ENCODE results near the gene SLC12A1.

SLC12A1 gene

DNA sequence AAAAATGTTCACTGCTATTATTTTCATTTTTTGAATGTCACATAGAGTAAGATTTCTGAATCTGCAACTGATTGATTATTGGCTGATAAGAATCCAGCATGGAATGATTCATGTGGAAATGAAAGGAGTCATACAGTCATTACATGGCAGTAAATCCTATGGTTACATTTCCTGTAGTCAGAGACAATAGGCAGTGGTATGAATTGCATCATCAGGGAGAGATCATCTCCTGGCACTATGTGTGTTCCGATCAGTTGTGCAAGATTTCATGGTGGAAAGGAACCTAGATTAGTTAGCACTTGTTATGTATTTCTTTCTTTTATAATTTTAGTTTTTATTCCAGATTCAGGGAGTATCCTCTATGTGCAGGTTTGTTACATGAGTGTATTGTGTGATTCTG is 38.8 kb downstream of the SLC12A1 start:
- no peak for DNase-seq

DNA sequence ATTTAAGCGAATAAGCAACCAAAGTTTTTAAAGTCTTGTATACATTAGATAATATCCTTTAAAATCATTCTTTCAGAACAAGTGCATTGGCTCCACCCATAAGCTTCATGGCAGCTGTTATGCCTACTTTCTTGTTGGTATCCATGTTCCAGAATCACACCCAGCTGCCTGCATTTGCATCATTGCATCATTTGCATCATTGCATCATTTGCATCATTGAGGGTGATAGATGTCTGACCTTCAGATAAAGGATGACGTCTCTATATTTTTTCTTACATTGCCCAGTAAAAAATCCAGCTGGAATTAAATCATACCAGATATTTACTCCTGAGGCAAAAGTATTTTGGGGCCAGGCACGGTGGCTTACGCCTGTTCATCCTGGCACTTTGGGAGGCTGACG is 42.3 kb downstream of the SLC12A1 start:
- DNase-seq, result no peak

DNA sequence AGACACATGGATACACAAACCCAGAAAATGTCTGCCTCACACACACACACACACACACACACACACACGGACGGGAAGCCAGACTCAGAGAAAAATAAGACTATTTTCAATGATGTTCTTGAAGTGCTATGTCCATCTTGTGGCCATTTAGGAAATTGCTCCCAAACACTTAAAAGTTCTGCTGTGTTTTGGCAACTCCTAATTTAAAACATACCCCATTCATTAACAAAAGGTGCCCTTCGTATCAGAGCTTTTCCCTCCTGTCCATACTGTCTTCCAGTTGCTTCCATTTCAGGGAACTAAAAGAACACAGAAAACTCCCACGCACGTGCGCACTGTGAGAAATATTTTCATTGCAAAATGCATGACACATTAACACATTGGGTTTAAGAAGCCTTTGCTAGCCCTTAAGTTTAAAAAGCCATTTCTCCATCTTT is 44.6 kb downstream of the SLC12A1 start:
- peak; percentile 76 for DNase-seq

DNA sequence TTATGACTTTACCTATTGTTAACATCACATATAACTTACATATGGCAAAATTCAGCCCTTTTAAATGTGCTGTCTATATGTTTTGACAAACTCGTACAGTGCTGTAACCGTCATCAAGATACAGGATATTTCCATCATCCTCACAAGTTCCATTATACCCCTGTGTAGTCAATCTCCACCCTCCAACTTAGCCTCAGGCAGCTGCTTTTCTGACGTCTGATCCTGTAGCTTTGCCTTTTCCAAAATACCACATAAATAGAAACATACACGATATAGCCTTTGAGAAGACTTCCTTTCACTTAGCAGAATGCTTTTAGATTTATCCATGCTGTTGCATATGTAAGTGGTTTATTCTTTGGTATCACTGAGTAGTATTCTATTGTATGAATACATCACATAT is 47.1 kb downstream of the SLC12A1 start:
- DNase-seq, result no peak

DNA sequence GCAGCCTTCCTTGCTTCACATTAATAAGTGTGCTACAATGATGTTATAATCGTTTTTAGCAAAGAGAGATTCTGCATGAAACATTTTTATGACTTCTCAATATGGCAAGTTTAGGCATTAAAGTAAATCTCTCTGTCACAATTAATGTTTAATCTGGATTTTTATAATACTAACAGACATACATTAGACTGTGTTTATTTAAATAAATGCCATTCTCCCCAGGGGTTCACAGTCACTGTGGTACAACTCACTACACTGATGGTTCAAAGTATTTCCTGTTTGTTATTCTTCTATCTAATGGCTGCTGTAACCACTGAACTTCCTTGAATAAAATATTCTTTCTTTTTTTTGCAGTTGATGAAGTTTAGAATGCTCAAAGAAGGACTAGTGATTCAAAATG is 59.0 kb downstream of the SLC12A1 start:
- no peak for DNase-seq

DNA sequence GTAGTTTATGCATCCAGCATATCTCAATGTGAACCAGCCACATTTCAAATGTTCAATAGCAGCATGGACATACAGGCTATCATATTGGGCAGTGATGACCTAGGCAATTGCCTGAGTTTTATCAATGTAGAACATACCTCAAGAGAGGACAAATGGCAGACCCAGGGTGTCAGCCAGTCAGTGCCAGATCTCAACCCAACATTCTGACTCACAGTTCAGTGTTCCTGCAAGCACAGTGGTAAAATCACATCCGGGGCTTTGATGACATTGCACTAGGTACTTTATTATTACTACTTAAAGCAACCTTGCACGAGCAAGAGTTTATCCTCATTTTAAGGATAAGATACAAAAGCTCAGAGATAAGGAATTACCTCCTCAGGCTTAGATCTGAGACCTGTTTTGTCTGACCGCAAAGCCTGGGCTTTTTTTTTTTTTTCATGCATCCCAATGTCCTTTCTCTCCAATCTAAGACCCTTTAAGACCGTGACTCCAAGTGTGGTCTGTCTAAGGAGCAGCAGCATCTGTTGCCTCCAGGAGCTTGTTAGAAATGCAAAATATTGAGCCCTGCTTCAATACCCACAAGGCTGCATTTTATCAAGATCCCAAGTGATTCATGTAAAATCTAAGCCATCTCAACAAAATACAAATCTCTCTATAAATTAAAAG is 60.1 kb downstream of the SLC12A1 start:
- DNase-seq, result no peak

DNA sequence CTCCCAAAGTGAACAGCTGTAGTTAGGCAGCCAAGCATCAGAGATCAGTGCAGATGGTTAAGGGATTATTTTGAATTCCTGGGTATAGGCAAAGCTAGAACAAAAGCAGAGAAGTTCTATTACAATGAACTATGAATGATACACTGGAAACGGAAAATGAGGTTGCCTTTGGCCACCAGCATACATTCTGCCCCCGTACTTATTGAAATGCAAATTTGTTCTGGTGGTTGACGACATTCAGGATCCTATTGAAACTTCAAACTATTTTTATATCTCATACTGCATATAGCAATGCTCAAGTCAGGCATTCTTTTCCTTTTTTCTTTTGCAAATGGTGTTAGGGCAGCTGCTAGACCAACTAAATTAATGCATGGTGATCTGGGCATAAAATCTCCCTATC is 61.7 kb downstream of the SLC12A1 start:
- DNase-seq, result no peak

DNA sequence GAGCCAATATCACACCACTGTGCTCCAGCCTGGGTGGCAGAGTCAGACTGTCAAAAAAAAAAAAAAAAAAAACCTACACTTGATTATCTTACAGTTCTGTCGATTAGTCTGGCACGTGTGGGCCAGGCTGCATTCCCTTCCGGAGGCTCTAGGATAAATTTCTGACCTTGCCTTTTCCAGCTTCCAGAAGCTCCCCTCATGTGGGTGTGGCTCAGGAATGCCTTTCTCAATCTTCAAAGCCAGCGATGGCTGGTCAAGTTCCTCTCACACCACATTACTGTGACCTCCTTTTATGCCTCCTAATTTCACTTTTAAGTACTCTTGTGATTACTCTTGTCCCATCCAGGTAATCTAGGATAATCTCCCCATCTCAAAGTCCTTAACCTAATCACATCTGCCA is 66.9 kb downstream of the SLC12A1 start:
- DNase-seq, result no peak

DNA sequence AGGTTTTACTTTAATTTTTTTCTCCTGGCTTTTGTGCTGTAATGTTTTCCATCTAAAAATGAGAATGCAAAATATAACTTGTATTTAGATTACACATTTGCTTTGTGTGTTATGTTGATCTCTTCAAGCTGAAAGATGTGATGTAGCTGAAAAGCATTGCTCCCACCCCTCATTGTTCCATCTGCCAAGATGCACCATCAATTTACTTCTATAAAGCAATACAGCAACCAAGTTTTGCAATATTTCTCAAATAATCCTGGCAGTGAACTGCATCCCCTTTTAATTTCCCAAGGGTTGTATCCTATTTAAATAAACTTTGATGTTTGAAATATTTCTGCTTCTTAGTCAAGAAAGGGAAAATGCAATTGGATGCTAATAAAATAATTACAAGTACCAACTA is 72.6 kb downstream of the SLC12A1 start:
- no peak for DNase-seq

DNA sequence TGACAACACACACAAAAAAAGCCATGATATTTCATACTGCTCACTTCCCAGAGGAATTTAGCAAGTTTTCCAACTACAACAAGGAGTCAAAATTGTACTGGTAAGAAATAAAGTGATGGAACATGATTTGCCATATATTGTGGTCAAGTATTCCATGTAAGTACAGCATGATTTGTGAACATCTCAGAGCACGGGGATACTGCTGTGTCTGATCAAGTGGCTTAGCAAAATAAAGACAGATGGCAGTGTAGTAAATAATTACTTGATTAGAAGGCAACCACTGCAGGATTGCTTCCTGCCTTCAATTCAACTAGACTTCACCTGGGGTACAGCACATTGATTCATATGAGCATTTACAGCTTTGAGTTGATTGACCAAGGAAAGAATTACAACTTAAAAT is 73.5 kb downstream of the SLC12A1 start:
- no peak for DNase-seq

DNA sequence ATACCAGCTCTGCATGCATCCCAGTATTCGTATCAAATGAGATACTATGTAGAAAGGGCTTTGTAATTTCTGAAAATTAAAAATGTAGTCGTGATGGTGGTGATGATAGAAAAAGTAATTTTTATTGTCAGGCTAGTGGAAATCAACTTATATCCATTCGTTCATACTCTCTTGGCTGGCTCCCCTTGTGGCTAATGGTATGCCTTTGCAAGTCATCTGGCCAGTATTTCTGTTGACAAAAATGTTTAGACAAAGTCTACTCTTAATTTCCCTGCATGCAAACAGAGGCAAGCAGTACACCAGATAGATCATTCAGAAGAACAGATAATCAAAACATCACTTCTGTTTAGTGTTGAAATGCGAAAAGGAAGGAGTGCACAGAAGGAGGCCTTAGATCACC is 75.6 kb downstream of the SLC12A1 start:
- DNase-seq, result no peak

DNA sequence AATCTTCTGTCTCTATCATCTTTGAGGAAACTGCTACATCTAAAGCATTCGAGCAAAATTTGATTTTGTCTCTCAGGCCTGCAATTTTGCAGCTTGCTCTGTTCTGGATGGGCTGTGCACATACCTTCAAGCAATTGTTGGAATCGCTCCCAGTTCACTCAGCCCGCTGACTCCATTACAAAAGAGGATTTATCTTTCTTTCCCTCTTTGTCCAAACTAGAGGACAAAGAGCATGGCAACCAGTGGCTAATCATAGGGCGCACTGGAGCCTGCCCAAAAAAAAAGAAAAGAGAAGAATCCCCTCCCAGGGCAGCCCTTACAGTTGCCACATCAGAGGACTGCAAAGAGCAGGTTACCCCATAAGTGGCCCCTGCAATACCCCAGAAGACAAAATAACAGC is 76.1 kb downstream of the SLC12A1 start:
- no peak for DNase-seq

DNA sequence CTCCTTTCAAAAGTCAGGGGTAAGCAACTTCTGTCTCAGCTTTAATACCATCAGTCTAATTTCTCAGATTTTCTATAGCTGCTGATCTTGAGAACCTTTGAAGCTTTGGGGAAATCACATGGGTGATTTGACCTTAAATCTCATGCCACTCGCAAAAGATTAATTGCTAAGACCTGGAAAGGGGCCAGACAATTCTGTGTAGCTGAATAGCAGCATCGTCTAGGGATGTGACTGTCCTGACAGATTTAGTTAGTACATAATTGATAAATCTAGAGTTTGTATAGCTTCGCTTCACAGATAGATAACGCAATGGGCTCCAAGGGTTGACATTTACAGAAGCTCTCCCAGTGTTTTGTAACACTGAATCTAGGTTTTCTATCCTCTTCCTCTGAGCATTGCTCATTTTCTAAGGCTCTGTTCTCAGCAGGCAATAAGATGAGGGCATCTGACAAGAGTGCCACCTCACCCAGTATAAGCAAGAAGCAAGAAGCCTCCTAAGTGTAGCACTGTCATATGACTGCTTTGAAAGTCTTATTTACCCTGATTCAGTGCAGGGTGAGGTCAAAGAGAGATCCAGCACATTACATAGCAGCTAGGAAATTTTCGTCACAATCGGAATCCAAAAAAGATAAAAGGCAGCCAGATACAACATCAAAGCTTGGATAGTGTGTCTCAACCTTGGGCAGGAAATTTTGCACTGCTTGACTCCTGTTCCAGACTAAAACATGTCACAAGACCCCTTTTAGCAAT is 77.5 kb downstream of the SLC12A1 start:
- DNase-seq, result no peak

DNA sequence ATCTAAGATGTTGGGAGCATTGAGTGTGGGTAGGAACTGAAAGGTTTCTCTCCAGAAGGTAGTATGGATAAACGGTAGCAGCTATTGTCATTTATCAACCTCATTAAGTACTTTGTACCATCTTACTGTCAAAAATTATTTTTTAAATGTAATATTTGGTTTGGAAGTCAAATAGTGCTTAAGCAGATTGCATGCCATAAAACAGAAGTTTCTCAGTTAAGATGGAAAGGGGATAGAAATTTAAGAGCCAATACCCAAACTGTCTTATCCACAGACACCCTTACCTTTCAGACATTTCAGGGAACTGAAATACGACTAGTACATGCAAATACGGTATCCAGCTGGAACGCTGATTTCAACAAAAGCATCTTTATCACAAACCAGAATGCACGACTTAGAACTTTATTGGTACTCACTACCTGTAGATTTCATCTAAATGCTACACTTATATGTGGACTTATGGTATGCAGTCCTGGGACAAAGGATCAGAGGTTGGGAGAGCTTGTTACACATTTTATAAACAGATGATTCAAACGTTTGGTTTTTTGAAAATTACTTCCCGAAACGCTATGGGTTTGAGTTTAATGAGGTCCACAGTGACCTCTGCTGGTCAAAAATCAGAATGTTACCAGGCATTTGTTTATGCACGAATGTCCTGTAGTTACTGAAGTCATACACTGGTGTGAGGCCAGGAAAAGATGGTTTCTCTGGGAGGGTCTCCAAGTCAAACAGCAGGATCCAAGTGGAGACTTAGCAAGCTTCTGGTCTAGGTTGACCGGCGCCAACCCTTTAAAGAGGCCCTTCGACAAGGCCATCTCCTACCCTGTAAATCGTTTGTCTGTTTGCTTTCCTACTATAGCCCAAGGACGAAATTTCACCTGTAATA is 79.5 kb downstream of the SLC12A1 start:
- DNase-seq, result peak; percentile 64

DNA sequence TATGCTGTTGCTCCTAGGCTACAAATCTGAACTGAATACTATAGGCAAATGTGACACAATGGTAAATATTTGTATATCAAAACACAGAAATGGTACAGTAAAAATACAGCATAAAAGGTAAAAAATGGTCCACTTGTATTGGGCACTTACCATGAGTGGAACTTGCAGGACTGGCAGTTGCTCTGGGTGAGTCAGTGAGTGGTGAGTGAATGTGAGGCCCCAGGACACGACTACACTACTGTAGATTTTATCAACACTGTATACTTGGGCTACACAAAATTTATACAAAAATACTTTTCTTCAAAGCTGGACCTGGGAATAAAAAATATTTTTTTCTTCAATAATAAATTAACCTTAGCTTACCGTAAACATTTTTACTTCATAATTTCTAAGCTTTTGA is 83.5 kb downstream of the SLC12A1 start:
- DNase-seq, result no peak

DNA sequence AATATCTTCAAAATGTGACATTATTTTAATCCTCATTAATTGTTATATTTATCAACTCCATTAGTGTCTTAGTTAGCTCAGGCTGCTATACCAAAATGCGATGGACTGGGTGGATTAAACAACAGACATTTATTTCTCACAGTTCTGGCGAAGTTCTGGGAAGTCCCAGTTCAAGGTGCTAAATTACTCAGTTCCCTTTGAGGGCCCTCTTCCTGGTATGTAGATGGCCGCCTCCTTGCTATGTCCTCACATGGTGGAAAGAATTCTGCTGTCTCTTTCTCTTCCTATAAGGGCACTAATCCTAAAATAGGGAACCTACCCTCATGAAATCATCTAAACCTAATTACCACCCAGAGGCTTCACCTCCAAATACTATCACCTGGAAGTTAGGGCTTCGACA is 86.4 kb downstream of the SLC12A1 start:
- no peak for DNase-seq

DNA sequence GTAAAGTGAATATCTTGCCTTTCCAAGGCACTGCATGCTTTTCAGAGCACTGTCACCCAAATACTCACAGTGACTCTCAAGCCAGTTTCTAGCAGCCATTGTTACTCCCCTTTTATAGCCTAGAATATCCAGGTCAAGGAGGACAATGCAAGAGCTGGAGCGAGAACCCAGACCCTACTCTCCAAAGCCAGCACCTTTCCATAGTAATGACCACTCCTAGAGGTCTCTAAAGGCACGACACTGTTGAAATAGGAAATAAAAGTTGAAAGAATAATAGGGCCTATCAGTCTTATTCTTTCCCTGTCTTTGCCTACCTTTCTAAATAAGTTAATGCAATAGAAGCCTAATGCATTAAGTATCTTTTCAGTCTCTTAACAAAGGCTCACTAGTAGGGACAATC is 91.6 kb downstream of the SLC12A1 start:
- no peak for DNase-seq

DNA sequence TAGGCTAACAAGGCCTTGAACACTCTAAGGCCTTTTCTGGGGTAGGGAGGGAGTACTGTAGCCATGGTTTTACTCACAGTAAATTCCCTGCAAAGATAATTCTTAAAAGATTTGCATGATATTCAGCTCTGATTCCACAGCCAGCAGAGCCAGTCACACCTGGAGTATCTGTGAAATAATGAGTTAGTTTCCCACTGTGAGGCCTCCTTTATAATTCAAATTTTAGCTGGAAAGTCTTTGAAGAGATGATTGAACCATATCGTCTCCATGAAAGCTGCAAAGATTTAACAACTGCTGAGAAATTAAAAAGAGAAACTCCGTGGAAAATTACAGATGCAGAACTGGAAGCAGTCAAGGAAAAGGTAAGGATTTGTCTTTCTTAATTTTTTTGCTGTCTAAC is 92.8 kb downstream of the SLC12A1 start:
- no peak for DNase-seq

DNA sequence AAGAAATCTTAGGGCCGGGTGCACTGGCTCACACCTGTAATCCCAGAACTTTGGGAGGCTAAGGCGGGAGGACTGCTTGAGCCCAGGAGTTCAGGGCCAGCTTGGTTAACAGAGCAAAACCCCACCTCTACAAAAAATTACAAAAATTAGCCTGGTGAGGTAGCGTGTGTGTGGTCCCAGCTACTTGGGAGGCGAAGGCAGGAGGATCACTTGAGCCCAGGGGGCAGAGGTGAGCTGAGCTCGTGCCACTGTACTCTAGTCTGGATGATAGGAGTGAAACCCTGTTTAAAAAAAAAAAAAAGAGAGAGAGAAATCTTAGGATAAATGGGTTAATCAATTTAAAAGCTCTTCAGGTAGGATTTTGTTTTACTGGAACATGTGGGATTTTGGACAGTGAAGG is 93.9 kb downstream of the SLC12A1 start:
- DNase-seq, result no peak

DNA sequence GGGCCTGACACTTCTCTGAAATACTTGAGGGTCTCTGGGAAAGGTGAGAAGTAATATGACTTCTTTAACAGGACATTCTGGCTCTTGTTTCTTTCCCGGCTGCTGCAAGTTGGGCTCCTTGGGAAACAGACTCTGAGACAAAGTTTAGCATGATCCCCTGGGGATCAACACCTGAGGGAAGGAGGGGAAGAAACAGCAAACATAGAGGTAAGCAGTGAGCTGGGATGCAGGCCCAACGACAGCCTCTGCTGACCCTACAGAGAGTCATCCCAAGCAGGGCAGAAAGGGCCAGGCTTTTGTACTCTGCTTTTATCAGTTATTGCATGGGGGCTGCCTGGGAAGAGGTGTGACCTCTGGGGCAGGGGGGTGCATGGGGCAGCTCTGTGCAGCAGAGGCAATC is 98.3 kb downstream of the SLC12A1 start:
- DNase-seq, result no peak

DNA sequence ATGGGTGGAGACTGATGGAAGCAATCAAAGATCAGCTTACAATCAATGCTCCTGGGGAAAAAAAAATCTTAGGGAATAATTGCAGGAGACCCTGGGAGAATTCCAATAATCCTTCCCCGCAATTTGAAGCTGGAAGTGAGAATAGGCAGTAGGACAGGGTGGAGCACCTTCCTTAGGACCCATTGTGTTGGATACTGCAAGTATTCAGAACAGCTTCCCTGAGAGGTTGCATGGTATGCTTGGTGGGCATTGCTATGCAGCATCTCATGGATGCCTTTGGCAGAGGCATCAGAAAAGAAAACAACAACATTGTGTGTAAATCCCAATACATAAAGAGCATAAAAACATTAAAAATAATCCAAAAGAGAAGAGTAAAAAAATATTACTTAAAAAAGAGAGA is 100.5 kb downstream of the SLC12A1 start:
- no peak for DNase-seq

DNA sequence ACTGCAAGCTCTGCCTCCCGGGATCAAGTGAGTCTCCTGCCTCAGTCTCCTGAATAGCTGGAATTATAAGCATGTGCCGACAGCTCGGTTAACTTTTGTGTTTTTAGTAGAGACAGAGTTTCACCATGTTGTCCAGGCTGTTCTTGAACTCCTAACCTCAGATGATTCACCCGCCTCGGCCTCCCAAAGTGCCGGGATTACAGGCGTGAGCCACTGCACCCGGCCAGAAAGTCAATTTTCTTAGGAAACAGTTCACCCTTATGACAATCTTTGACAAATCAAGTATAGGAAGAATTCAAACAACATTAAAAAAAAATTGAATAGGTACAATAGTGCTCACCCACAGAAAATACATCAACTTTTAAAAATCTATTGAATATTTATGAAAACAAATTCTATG is 101.5 kb downstream of the SLC12A1 start:
- no peak for DNase-seq

DNA sequence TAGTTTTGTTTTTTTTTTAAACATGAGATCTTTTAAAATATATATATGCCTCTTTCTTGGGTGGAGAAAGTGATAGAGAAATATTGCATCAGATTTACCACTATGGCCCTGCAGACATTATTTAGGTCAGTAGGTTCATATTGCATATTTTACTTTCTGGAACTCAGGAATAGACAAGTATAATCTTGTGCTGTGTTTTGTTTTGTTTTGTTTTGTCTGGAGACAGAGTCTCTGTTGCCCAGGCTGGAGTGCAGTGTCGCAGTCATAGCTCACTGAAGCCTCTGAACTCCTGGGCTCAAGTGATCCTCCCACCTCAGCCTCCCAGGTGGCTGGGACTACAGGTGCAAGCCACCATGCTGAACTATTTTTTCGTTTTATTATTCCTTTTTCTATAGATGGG is 103.6 kb downstream of the SLC12A1 start:
- DNase-seq, result no peak

DNA sequence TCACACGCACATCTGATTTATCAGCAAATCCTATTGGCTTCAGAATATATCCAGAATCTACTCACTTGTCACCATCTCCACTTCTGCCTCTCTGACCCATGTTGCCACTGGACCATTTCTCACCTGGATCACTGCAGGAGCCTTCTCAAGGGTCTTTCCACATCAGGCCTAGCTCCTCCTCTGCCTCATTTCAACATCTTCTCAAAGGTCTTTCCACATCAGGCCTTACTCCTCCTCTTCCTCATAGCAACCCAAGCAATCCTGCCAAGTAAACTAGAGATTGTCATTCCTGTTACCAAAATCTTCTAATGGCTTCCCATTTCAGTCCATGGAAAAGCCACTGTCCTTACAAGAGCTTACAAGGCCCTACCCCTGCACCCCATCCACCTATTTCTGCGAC is 107.1 kb downstream of the SLC12A1 start:
- no peak for DNase-seq

Measured in NCI-H2081 treated with DMSO at 0.1 percent for 48 hours (cell line).